ENCODE data around the gene PIK3CD. TPM values are rescaled to one million over a fixed set of nuclear protein-coding genes. Genes with fewer than 3 reads are reported as not detected.

PIK3CD gene
- total and polyA plus RNA-seq, 2 of the 4 experiments (the other 2 are of a cell fraction): 5.0 to 12.1 TPM

DNA sequence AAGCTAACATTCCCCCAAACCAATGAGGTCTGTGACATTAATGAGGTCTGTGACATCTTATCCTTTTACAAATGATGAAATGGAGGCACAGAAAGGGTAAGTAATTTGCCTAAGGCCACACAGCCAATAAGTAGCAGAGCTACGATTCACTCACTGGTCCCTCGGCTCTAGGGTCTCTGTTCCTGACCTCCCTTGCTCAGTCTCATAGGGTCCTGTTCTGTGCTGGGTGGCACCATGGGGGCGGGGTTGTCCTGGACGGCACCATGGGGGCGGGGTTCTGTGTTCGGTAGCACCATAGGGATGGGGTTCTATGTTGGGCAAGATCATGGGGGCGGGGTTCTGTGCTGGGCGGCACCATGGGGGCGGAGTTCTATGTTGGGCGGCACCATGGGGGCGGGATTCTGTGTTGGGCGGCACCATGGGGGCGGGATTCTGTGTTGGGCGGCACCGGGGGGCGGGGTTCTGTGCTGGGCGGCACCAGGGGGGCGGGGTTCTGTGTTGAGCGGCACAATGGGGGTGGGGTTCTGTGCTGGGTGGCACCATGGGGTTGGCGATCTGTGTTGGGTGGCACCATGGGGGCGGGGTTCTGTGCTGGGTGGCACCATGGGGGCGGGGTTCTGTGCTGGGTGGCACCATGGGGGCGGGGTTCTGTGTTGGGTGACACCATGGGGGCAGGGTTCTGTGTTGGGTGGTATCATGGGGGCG is 116.6 kb downstream of the PIK3CD start:
- H3K56ac ChIP-seq (ENCODE audit: extremely low read depth, insufficient read depth, low read length): no peak overlapping the region
- H3K27me3 ChIP-seq (ENCODE audit: control insufficient read depth, insufficient read depth, low read length): no peaks in the 10 kb centered on the region
- H3K9me1 ChIP-seq (ENCODE audit: insufficient read depth, low read length): peaks cover 8% of the 10 kb centered on the region; the same call in 1 of the 2 replicates
- no peak overlapping the region for H4K91ac ChIP-seq (ENCODE audit: insufficient read depth, low read depth, low read length)
- H3K27ac ChIP-seq (ENCODE audit: insufficient read depth, low read length): no peak overlapping the region
- H2BK120ac ChIP-seq (ENCODE audit: low read depth, low read length): no peak overlapping the region
- no peak overlapping the region for H2BK15ac ChIP-seq (ENCODE audit: low read depth, low read length)
- no peak overlapping the region for H3K18ac ChIP-seq (ENCODE audit: low read depth, low read length)
- H2BK20ac ChIP-seq (ENCODE audit: low read depth, low read length): no peak overlapping the region
- H2AK9ac ChIP-seq (replicated peaks; ENCODE audit: low read depth, low read length, poor library complexity): no peak overlapping the region
- no peak overlapping the region for H3K4me3 ChIP-seq (ENCODE audit: insufficient read depth, low read depth, low read length)
- 92% methylated on average over 9 of the region's 24 CpGs; no CpG with 5 or more reads in 1 of the 2 experiments for WGBS, 2 experiments (ENCODE audit: extremely low coverage in 2 of 2, insufficient read length in 1 of 2)
- H2AFZ ChIP-seq (replicated peaks; ENCODE audit: low read length, poor library complexity): no peak overlapping the region
- no peak overlapping the region for H3K4me2 ChIP-seq (ENCODE audit: low read depth, low read length)
- H3K79me1 ChIP-seq (ENCODE audit: low read depth in 1 of 2, low read length in 2 of 2): peaks cover 16 to 44% of the 10 kb centered on the region in 2 experiments
- H3K36me3 ChIP-seq (ENCODE audit: control insufficient read depth, insufficient read depth, low read length): peaks cover 12% of the 10 kb centered on the region
- intact Hi-C loops (cut with micrococcal nuclease): no loop called here
- CTCF ChIA-PET: interaction anchor here (0.5 kb wide), 1 partner anchor 12 kb away, joined by 7 read pairs; no protein-coding TSS in a partner anchor
- no peaks in the 10 kb centered on the region for H3K9me3 ChIP-seq (ENCODE audit: control insufficient read depth, insufficient read depth, low read length)
- H3K14ac ChIP-seq (replicated peaks; ENCODE audit: low read depth, low read length): no peak overlapping the region
- TF ChIP-seq NFE2L2 (IDR thresholded peaks at IDR 0.05; ENCODE audit: low read depth, low read length) (no peak), RFX5 (IDR thresholded peaks at IDR 0.05; ENCODE audit: low read depth, low read length) (no peak), BHLHE40 (IDR thresholded peaks at IDR 0.05; ENCODE audit: low read depth, low read length) (no peak), MXI1 (IDR thresholded peaks at IDR 0.05; ENCODE audit: borderline replicate concordance, low read depth, low read length) (no peak), POLR2A (IDR thresholded peaks at IDR 0.05; ENCODE audit: low read depth, low read length) (no peak), MAZ (IDR thresholded peaks at IDR 0.05; ENCODE audit: borderline replicate concordance, low read depth, low read length) (no peak), RCOR1 (IDR thresholded peaks at IDR 0.05; ENCODE audit: insufficient replicate concordance, low read length) (no peak), CHD1 (IDR thresholded peaks at IDR 0.05; ENCODE audit: low read depth, low read length) (no peak), SMC3 (IDR thresholded peaks at IDR 0.05; ENCODE audit: low read depth, low read length) (no peak), FOS (IDR thresholded peaks at IDR 0.05; ENCODE audit: low read depth, low read length) (no peak), CEBPB (IDR thresholded peaks at IDR 0.05; ENCODE audit: low read depth, low read length) (no peak), RAD21 (IDR thresholded peaks at IDR 0.05; ENCODE audit: low read length) (no peak), MAFK (IDR thresholded peaks at IDR 0.05; ENCODE audit: low read depth, low read length) (no peak)
- TF ChIP-seq, protein P1, sequence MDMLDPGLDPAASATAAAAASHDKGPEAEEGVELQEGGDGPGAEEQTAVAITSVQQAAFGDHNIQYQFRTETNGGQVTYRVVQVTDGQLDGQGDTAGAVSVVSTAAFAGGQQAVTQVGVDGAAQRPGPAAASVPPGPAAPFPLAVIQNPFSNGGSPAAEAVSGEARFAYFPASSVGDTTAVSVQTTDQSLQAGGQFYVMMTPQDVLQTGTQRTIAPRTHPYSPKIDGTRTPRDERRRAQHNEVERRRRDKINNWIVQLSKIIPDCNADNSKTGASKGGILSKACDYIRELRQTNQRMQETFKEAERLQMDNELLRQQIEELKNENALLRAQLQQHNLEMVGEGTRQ (IDR thresholded peaks at IDR 0.05; ENCODE audit: low read depth, low read length): no peak
- TF ChIP-seq, protein P2, sequence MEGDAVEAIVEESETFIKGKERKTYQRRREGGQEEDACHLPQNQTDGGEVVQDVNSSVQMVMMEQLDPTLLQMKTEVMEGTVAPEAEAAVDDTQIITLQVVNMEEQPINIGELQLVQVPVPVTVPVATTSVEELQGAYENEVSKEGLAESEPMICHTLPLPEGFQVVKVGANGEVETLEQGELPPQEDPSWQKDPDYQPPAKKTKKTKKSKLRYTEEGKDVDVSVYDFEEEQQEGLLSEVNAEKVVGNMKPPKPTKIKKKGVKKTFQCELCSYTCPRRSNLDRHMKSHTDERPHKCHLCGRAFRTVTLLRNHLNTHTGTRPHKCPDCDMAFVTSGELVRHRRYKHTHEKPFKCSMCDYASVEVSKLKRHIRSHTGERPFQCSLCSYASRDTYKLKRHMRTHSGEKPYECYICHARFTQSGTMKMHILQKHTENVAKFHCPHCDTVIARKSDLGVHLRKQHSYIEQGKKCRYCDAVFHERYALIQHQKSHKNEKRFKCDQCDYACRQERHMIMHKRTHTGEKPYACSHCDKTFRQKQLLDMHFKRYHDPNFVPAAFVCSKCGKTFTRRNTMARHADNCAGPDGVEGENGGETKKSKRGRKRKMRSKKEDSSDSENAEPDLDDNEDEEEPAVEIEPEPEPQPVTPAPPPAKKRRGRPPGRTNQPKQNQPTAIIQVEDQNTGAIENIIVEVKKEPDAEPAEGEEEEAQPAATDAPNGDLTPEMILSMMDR (conservative IDR thresholded peaks at IDR 0.05; ENCODE audit: low read depth, low read length): no peak
- DNase-seq: no peak
- no peak overlapping the region for H4K5ac ChIP-seq (ENCODE audit: low read depth, low read length)
- no peak overlapping the region for H3K4ac ChIP-seq (ENCODE audit: low read depth, low read length)
- peaks cover 5% of the 10 kb centered on the region for H3K4me1 ChIP-seq (ENCODE audit: control insufficient read depth, insufficient read depth, low read length)
- no peak for ATAC-seq (ENCODE audit: low read depth)
- H3K23ac ChIP-seq (ENCODE audit: low read depth, low read length): no peak overlapping the region
- H2AK5ac ChIP-seq (ENCODE audit: low read depth, low read length): peak overlapping the region; percentile 43; the same call in 1 of the 2 replicates
- in situ Hi-C loops (cut with MboI; ENCODE audit: low sequenced_read_pairs): no loop called here
- H4K20me1 ChIP-seq (ENCODE audit: insufficient read depth, low read length): peaks cover 40% of the 10 kb centered on the region
- POLR2A ChIA-PET (ENCODE audit: unreplicated experiment): no interaction called here
- no peak overlapping the region for H3K9ac ChIP-seq (ENCODE audit: low read depth, low read length)
- no peak overlapping the region for H4K8ac ChIP-seq (ENCODE audit: low read depth in 2 of 2, low read length in 2 of 2)
- H2BK5ac ChIP-seq (ENCODE audit: low read depth, low read length, poor library complexity, severe bottlenecking): no peak overlapping the region
- BruUV-seq (replicated peaks): no TSS peak
- dilution Hi-C loops (cut with HindIII; ENCODE audit: low sequenced_read_pairs, unreplicated experiment): no loop called here

Data from IMR-90 (cell line).